Immature natural killer cell (primary cell): ENCODE results near the gene HEATR5A. TPM values are rescaled to one million over a fixed set of nuclear protein-coding genes. Genes with fewer than 3 reads are reported as not detected.
"Not testable (repeated sequence)": the region's sequence is repeated elsewhere in the genome, so short reads cannot be mapped to it uniquely, and the experiment has no call there.

Source experiments
- DNase-seq, 3 donors: peaks; one replicate each; pipeline ENCODE4 v3.0.0; 2022; ENCODE audit warnings: mixed read lengths in 1 of 3
- H3K27ac Mint-ChIP-seq, 6 donors: one replicate each; pipeline ENCODE4 v1.8.0; 2020; ENCODE audit warnings: mixed read lengths in 6 of 6, mild to moderate bottlenecking in 5 of 6, inconsistent platforms in 4 of 6, moderate library complexity in 3 of 6
- H3K27me3 Mint-ChIP-seq, 3 donors: one replicate each; pipeline ENCODE4 v1.8.0; 2020 to 2021; ENCODE audit warnings: low read depth in 3 of 3, mild to moderate bottlenecking in 3 of 3, mixed read lengths in 3 of 3, moderate library complexity in 3 of 3, inconsistent platforms in 1 of 3
- H3K36me3 Mint-ChIP-seq, 3 donors: one replicate each; pipeline ENCODE4 v1.8.0; 2020; ENCODE audit warnings: mixed read lengths in 3 of 3, inconsistent platforms in 2 of 3, mild to moderate bottlenecking in 2 of 3
- H3K4me1 Mint-ChIP-seq, 2 donors: one replicate each; pipeline ENCODE4 v1.8.0; 2020; ENCODE audit warnings: inconsistent platforms in 2 of 2, mild to moderate bottlenecking in 2 of 2, mixed read lengths in 2 of 2, moderate library complexity in 1 of 2
- H3K4me3 Mint-ChIP-seq, 5 donors: one replicate each; pipeline ENCODE4 v1.8.0; 2020; ENCODE audit warnings: mild to moderate bottlenecking in 5 of 5, mixed read lengths in 5 of 5, inconsistent platforms in 3 of 5, moderate library complexity in 3 of 5
- H3K9me3 Mint-ChIP-seq, 6 donors: one replicate each; pipeline ENCODE4 v1.8.0; 2020; ENCODE audit warnings: mild to moderate bottlenecking in 6 of 6, mixed read lengths in 6 of 6, inconsistent platforms in 4 of 6, moderate library complexity in 3 of 6
- polyA plus RNA-seq, 3 donors: library from polyadenylated mRNA; unstranded; fragments of 300-500 nt; fragmentation: Illumina TruSeq; gene quantifications; one replicate each; pipeline ENCODE4 v1.2.3, GENCODE V29; 2021

HEATR5A gene
- polyA plus RNA-seq, 3 donors from 2014 or later: 7.7 to 8.9 (median 8.9) TPM

- Mint-ChIP-seq H3K27me3 (peaks cover 0 to 5% (median 4%) of the 10 kb centered on the region in 3 donors), H3K4me1 (no peaks in the 10 kb centered on the region), H3K36me3 (no peaks in the 10 kb centered on the region), H3K27ac (no peak overlapping the region), H3K9me3 (no peaks in the 10 kb centered on the region), H3K4me3 (no peak overlapping the region)
- no peak for DNase-seq
Measured at GRCh38 chr14:31256534-31257243, 163.7 kb downstream of the HEATR5A start.

- DNase-seq, H3K9me3 Mint-ChIP-seq, H3K36me3 Mint-ChIP-seq, H3K4me3 Mint-ChIP-seq, H3K4me1 Mint-ChIP-seq, H3K27me3 Mint-ChIP-seq, H3K27ac Mint-ChIP-seq: not testable (repeated sequence)
Measured at GRCh38 chr14:31255918-31256317, 164.4 kb downstream of the HEATR5A start.

- no peaks in the 10 kb centered on the region for H3K9me3 Mint-ChIP-seq
- DNase-seq: no peak
- no peaks in the 10 kb centered on the region for H3K36me3 Mint-ChIP-seq
- peaks cover 0 to 6% (median 2%) of the 10 kb centered on the region in 3 donors for H3K27me3 Mint-ChIP-seq
- no peaks in the 10 kb centered on the region for H3K4me1 Mint-ChIP-seq
- H3K27ac Mint-ChIP-seq: no peak overlapping the region
- no peak overlapping the region for H3K4me3 Mint-ChIP-seq
Measured at GRCh38 chr14:31255286-31255685, 165.1 kb downstream of the HEATR5A start.

GRCh38 chr14:31253746-31254471 lies 166.4 kb downstream of the HEATR5A start:
- H3K4me1 Mint-ChIP-seq: no peaks in the 10 kb centered on the region

GRCh38 chr14:31252865-31253264 lies 167.5 kb downstream of the HEATR5A start:
- no peak overlapping the region for H3K4me3 Mint-ChIP-seq
- no peaks in the 10 kb centered on the region for H3K4me1 Mint-ChIP-seq
- H3K27me3 Mint-ChIP-seq: peaks cover 1 to 4% (median 3%) of the 10 kb centered on the region in 3 donors
- no peaks in the 10 kb centered on the region for H3K9me3 Mint-ChIP-seq
- no peak for DNase-seq
- no peaks in the 10 kb centered on the region for H3K36me3 Mint-ChIP-seq
- no peak overlapping the region for H3K27ac Mint-ChIP-seq

More at GRCh38 chr14:31253746-31254471, 166.4 kb downstream of the HEATR5A start:
- Mint-ChIP-seq H3K36me3 (no peaks in the 10 kb centered on the region), H3K9me3 (no peaks in the 10 kb centered on the region), H3K27me3 (peaks cover 0 to 3% (median 2%) of the 10 kb centered on the region in 3 donors), H3K4me3 (no peak overlapping the region), H3K27ac (no peak overlapping the region)
- no peak for DNase-seq

GRCh38 chr14:31251028-31251958 lies 169.1 kb downstream of the HEATR5A start:
- no peak for DNase-seq
- Mint-ChIP-seq H3K4me3 (no peak overlapping the region), H3K27ac (peak overlapping the region in 1 of 6 donors; percentile 3), H3K9me3 (no peaks in the 10 kb centered on the region), H3K36me3 (no peaks in the 10 kb centered on the region), H3K4me1 (no peaks in the 10 kb centered on the region), H3K27me3 (peaks cover 1 to 4% (median 2%) of the 10 kb centered on the region in 3 donors)

GRCh38 chr14:31244626-31245025 lies 175.7 kb downstream of the HEATR5A start:
- H3K4me3 Mint-ChIP-seq: no peak overlapping the region
- H3K36me3 Mint-ChIP-seq: no peaks in the 10 kb centered on the region

GRCh38 chr14:31243860-31244259 lies 176.5 kb downstream of the HEATR5A start:
- no peak overlapping the region for H3K4me3 Mint-ChIP-seq
- peak overlapping the region in 1 of 6 donors; percentile 7 for H3K27ac Mint-ChIP-seq
- peaks cover 0 to 2% (median 1%) of the 10 kb centered on the region in 3 donors for H3K27me3 Mint-ChIP-seq
- H3K4me1 Mint-ChIP-seq: peaks cover 17 to 19% of the 10 kb centered on the region in 2 donors
- H3K9me3 Mint-ChIP-seq: peaks cover 0 to 1% (median 0%) of the 10 kb centered on the region in 6 donors
- DNase-seq: no peak
- H3K36me3 Mint-ChIP-seq: no peaks in the 10 kb centered on the region

More at GRCh38 chr14:31244626-31245025, 175.7 kb downstream of the HEATR5A start:
- peaks cover 0 to under 1% (median 0%) of the 10 kb centered on the region in 6 donors for H3K9me3 Mint-ChIP-seq
- peaks cover 0 to 2% (median 1%) of the 10 kb centered on the region in 3 donors for H3K27me3 Mint-ChIP-seq
- no peak for DNase-seq
- H3K27ac Mint-ChIP-seq: no peak overlapping the region
- peaks cover 17 to 18% of the 10 kb centered on the region in 2 donors for H3K4me1 Mint-ChIP-seq

- Mint-ChIP-seq H3K4me3 (peak overlapping the region; percentile 63 to 76 (median 66)), H3K4me1 (peaks cover 17 to 19% of the 10 kb centered on the region in 2 donors), H3K27ac (peak overlapping the region; percentile 33 to 79 (median 67))
- H3K9me3 Mint-ChIP-seq, H3K36me3 Mint-ChIP-seq, H3K27me3 Mint-ChIP-seq: not testable (repeated sequence)
- peak; percentile 30 to 34 (median 32) for DNase-seq
Measured at GRCh38 chr14:31242161-31242940, 178.0 kb downstream of the HEATR5A start.

Other genes with a start within 250 kb of the HEATR5A start
- 10 to 100 TPM; 10.6 to 36.1 (median 22.2) TPM for gene HECTD1, start 212.8 kb downstream of the HEATR5A start, polyA plus RNA-seq
- 10 to 100 TPM; 15.0 to 21.7 (median 16.4) TPM for gene DTD2, start 37.0 kb upstream of the HEATR5A start, polyA plus RNA-seq
- gene GPR33, start 67.5 kb upstream of the HEATR5A start, polyA plus RNA-seq: not detected
- gene NUBPL, start 140.9 kb upstream of the HEATR5A start, polyA plus RNA-seq: 1 to 10 TPM; 5.7 to 7.1 (median 5.9) TPM